Psoas muscle (tissue), 8 donors: ENCODE measurements around the gene LAMB3. TPM values are rescaled to one million over a fixed set of nuclear protein-coding genes. Genes with fewer than 3 reads are reported as not detected.

Experiments
- ATAC-seq, 4 donors: fragments of 200-7000 bp; cut with Tn5 transposase; one replicate each; pipeline ENCODE4 v1.9.1; 2020; ENCODE audit warnings: moderate library complexity in 3 of 4, mild to moderate bottlenecking in 2 of 4
- DNase-seq, 2 donors: peaks; one replicate each; pipeline ENCODE4 v3.0.0-alpha.2; 2020
- H3K27ac ChIP-seq: fragments of 200-600 bp; one replicate; pipeline ENCODE4 v1.8.0; 2022
- H3K27me3 ChIP-seq, 3 donors: fragments of 200-600 bp in 1 of 3; one replicate each; pipeline versions ENCODE4 v1.6.1 to v1.8.0; 2013 to 2022; ENCODE audit warnings: low read length in 2 of 3, mild to moderate bottlenecking in 2 of 3, moderate library complexity in 1 of 3; ENCODE audit not compliant: insufficient read depth in 3 of 3
- H3K36me3 ChIP-seq, 2 donors: fragments of 200-600 bp in 1 of 2; one replicate each; pipeline versions ENCODE4 v1.6.1 to v1.8.0; 2013 to 2022; ENCODE audit warnings: low read depth in 1 of 2, mild to moderate bottlenecking in 1 of 2, moderate library complexity in 1 of 2; ENCODE audit not compliant: insufficient read depth in 1 of 2
- H3K4me1 ChIP-seq: fragments of 200-600 bp; one replicate; pipeline ENCODE4 v1.8.0; 2022
- H3K4me3 ChIP-seq: fragments of 200-600 bp; one replicate; pipeline ENCODE4 v1.8.0; 2022; ENCODE audit warnings: mild to moderate bottlenecking
- H3K9me3 ChIP-seq: fragments of 200-600 bp; one replicate; pipeline ENCODE4 v1.8.0; 2022
- CTCF ChIP-seq: fragments of 200-600 bp; IDR thresholded peaks from one replicate; pipeline ENCODE4 v1.8.0; 2022; ENCODE audit warnings: antibody characterized with exemption
- whole genome bisulfite sequencing, 3 donors: extraction: QIAGEN DNeasy Blood & Tissue Kit; methylation state at CpG; one replicate each; pipeline versions ENCODE4 v1.1.6 to v1.1.7; 2013; 5-methylcytosine and 5-hydroxymethylcytosine counted together
- intact Hi-C, 2 donors: fragments of 100-400 bp; cut with DNase I; formaldehyde crosslinking; loops; one replicate each; pipeline versions ENCODE4 v1.11.0 to v1.14.2; 2022
- polyA plus RNA-seq, 3 donors: library from polyadenylated mRNA; stranded (reverse); fragments of 200-250 nt; gene quantifications; one replicate each; pipeline ENCODE4 v1.2.3, GENCODE V29; 2013
- total RNA-seq, 4 donors: library from RNA; stranded (reverse); fragmentation: NEBNext Ultra II Directional in 2 of 4; extraction: Animal tissue kit (Norgen Biotek cat#: 25700) in 2 of 4; gene quantifications; one replicate each; pipeline versions ENCODE4 v1.2.1 to v1.2.4, GENCODE V29; 2021 to 2023
- donor health status: healthy with polysubstance abuse.
- donor health status: DM: no; HTN: no; CAD: no; lungs with moderate emphysema.
- donor health status: Bipolar disorder and iron deficiency.
- donor health status: healthy.
- donor health status: DM: yes; HTN: yes; CAD: no.
- donor health status: DM: no; HTN: no; CAD: no.
- donor health status: DM: no; HTN: no; CAD: no.
- donor health status: DM: yes; HTN: yes; CAD: no.

LAMB3 gene
- total and polyA plus RNA-seq, 7 donors: 0.88 to 2.7 (median 2.0) TPM

GRCh38 chr1:209597499-209597898 lies 54.7 kb downstream of the LAMB3 start:
- DNase-seq: no peak
- WGBS, 3 donors: 63 to 77% (median 68%) methylated on average over 2 of the region's 2 CpGs

GRCh38 chr1:209595599-209596285 lies 56.5 kb downstream of the LAMB3 start:
- WGBS, 3 donors: 69 to 84% (median 73%) methylated on average over 10 of the region's 10 CpGs
- Histone ChIP-seq H3K4me3 (no peak overlapping the region), H3K27ac (no peak overlapping the region), H3K36me3 (no peaks in the 10 kb centered on the region), H3K27me3 (peaks cover 0 to 2% (median 0%) of the 10 kb centered on the region in 3 donors), H3K9me3 (no peaks in the 10 kb centered on the region), H3K4me1 (no peaks in the 10 kb centered on the region)
- intact Hi-C loops: no loop called here
- ATAC-seq (no peak), DNase-seq (no peak)
- no peak for TF ChIP-seq CTCF

More at GRCh38 chr1:209597499-209597898, 54.7 kb downstream of the LAMB3 start:
- no peak for TF ChIP-seq CTCF
- no peak for ATAC-seq
- no peaks in the 10 kb centered on the region for H3K27me3 ChIP-seq
- H3K4me3 ChIP-seq: no peak overlapping the region
- H3K27ac ChIP-seq: no peak overlapping the region
- intact Hi-C loops: no loop called here
- no peaks in the 10 kb centered on the region for H3K4me1 ChIP-seq
- H3K9me3 ChIP-seq: no peaks in the 10 kb centered on the region
- no peaks in the 10 kb centered on the region for H3K36me3 ChIP-seq

GRCh38 chr1:209595028-209595427 lies 57.2 kb downstream of the LAMB3 start:
- no peak for DNase-seq
- 70 to 77% (median 74%) methylated on average over 9 of the region's 9 CpGs for WGBS, 3 donors
- no peak for ATAC-seq
- Histone ChIP-seq H3K4me1 (no peaks in the 10 kb centered on the region), H3K4me3 (no peak overlapping the region), H3K27ac (no peak overlapping the region), H3K36me3 (no peaks in the 10 kb centered on the region), H3K27me3 (peaks cover 0 to 2% (median 0%) of the 10 kb centered on the region in 3 donors), H3K9me3 (no peaks in the 10 kb centered on the region)
- intact Hi-C loops: no loop called here
- TF ChIP-seq CTCF: no peak

GRCh38 chr1:209594440-209594839 lies 57.8 kb downstream of the LAMB3 start:
- WGBS, 3 donors: 72 to 90% (median 86%) methylated on average over 1 of the region's 1 CpG
- intact Hi-C loops: no loop called here
- no peak overlapping the region for H3K4me3 ChIP-seq
- no peak for TF ChIP-seq CTCF
- DNase-seq (no peak), ATAC-seq (no peak)
- H3K9me3 ChIP-seq: no peaks in the 10 kb centered on the region
- H3K27me3 ChIP-seq: peaks cover 0 to 2% (median 0%) of the 10 kb centered on the region in 3 donors
- no peaks in the 10 kb centered on the region for H3K36me3 ChIP-seq
- no peak overlapping the region for H3K27ac ChIP-seq
- H3K4me1 ChIP-seq: no peaks in the 10 kb centered on the region

- Histone ChIP-seq H3K4me3 (no peak overlapping the region), H3K36me3 (no peaks in the 10 kb centered on the region), H3K27me3 (peaks cover 0 to 2% (median 0%) of the 10 kb centered on the region in 3 donors), H3K9me3 (no peaks in the 10 kb centered on the region), H3K27ac (no peak overlapping the region), H3K4me1 (no peaks in the 10 kb centered on the region)
- DNase-seq (no peak), ATAC-seq (no peak)
- WGBS, 3 donors: 77 to 80% (median 78%) methylated on average over 2 of the region's 2 CpGs
- intact Hi-C loops: no loop called here
- no peak for TF ChIP-seq CTCF
Observed at GRCh38 chr1:209593747-209594146, 58.5 kb downstream of the LAMB3 start.
